ENCODE measurements around the gene A2M. TPM values are rescaled to one million over a fixed set of nuclear protein-coding genes. Genes with fewer than 3 reads are reported as not detected.

The A2M gene
- total RNA-seq, 1 experiment from 2014 or later = not detected

GRCh38 chr12:9027161-9028059 is 88.3 kb downstream of the A2M start:
- no peak overlapping the region for H3K27ac Mint-ChIP-seq (ENCODE audit: unreplicated experiment)
- H3K9me3 Mint-ChIP-seq (ENCODE audit: low read depth, unreplicated experiment) = no peaks in the 10 kb centered on the region
- no peaks in the 10 kb centered on the region for H3K27me3 Mint-ChIP-seq (ENCODE audit: unreplicated experiment)
- intact Hi-C loops (cut with micrococcal nuclease; ENCODE audit: unreplicated experiment) = no loop called here
- no peak for DNase-seq
- H3K4me1 Mint-ChIP-seq (ENCODE audit: low read depth, unreplicated experiment) = no peaks in the 10 kb centered on the region
- H3K36me3 Mint-ChIP-seq (ENCODE audit: insufficient read depth, unreplicated experiment) = no peaks in the 10 kb centered on the region
- no peak for TF ChIP-seq CTCF (IDR thresholded peaks at IDR 0.05; ENCODE audit: unreplicated experiment)
- CTCF ChIA-PET = interaction anchor here (0.6 to 0.7 kb wide), 2 partner anchors 43 to 370 kb away, joined by 3 to 5 read pairs; no protein-coding TSS in a partner anchor
- no TSS peak for BruUV-seq (replicated peaks)
- H3K4me3 Mint-ChIP-seq (ENCODE audit: low read depth, unreplicated experiment) = no peak overlapping the region

GRCh38 chr12:9024512-9024911 is 91.2 kb downstream of the A2M start:
- H3K27ac Mint-ChIP-seq (ENCODE audit: unreplicated experiment) = no peak overlapping the region
- no peaks in the 10 kb centered on the region for H3K27me3 Mint-ChIP-seq (ENCODE audit: unreplicated experiment)
- CTCF ChIA-PET = no interaction called here
- no peaks in the 10 kb centered on the region for H3K4me1 Mint-ChIP-seq (ENCODE audit: low read depth, unreplicated experiment)
- no TSS peak for BruUV-seq (replicated peaks)
- no peaks in the 10 kb centered on the region for H3K9me3 Mint-ChIP-seq (ENCODE audit: low read depth, unreplicated experiment)
- H3K36me3 Mint-ChIP-seq (ENCODE audit: insufficient read depth, unreplicated experiment) = no peaks in the 10 kb centered on the region
- TF ChIP-seq CTCF (IDR thresholded peaks at IDR 0.05; ENCODE audit: unreplicated experiment) = no peak
- intact Hi-C loops (cut with micrococcal nuclease; ENCODE audit: unreplicated experiment) = no loop called here
- H3K4me3 Mint-ChIP-seq (ENCODE audit: low read depth, unreplicated experiment) = no peak overlapping the region
- no peak for DNase-seq

- intact Hi-C loops (cut with micrococcal nuclease; ENCODE audit: unreplicated experiment) = no loop called here
- TF ChIP-seq CTCF (IDR thresholded peaks at IDR 0.05; ENCODE audit: unreplicated experiment) = no peak
- H3K36me3 Mint-ChIP-seq (ENCODE audit: insufficient read depth, unreplicated experiment) = no peaks in the 10 kb centered on the region
- CTCF ChIA-PET = no interaction called here
- peaks cover under 1% of the 10 kb centered on the region for H3K9me3 Mint-ChIP-seq (ENCODE audit: low read depth, unreplicated experiment)
- no TSS peak for BruUV-seq (replicated peaks)
- no peaks in the 10 kb centered on the region for H3K4me1 Mint-ChIP-seq (ENCODE audit: low read depth, unreplicated experiment)
- no peak for DNase-seq
- H3K27ac Mint-ChIP-seq (ENCODE audit: unreplicated experiment) = no peak overlapping the region
- no peaks in the 10 kb centered on the region for H3K27me3 Mint-ChIP-seq (ENCODE audit: unreplicated experiment)
- no peak overlapping the region for H3K4me3 Mint-ChIP-seq (ENCODE audit: low read depth, unreplicated experiment)
Measured at GRCh38 chr12:9022592-9022991, 93.1 kb downstream of the A2M start.

Other genes starting within 250 kb of the A2M start
- 23.0 and 27.9 TPM in 2 replicates for gene PHC1, start 201.4 kb downstream of the A2M start, total RNA-seq (2022)
- 241 and 256 TPM in 2 replicates for gene M6PR, start 166.3 kb downstream of the A2M start, total RNA-seq (2022)
- 0.38 and 0.66 TPM in 2 replicates for gene KLRG1, start 126.4 kb downstream of the A2M start, total RNA-seq (2022)
- gene PZP, start 92.5 kb upstream of the A2M start, total RNA-seq (2022) = not detected in 2 replicates